ENCODE measurements around the gene DCUN1D4.
"Not testable (repeated sequence)": the region's sequence is repeated elsewhere in the genome, so short reads cannot be mapped to it uniquely, and the experiment has no call there.

DCUN1D4 gene

GRCh38 chr4:51895158-51895557 is 52.2 kb downstream of the DCUN1D4 start:
- no peak for DNase-seq (ENCODE audit: low spot score)

DNA sequence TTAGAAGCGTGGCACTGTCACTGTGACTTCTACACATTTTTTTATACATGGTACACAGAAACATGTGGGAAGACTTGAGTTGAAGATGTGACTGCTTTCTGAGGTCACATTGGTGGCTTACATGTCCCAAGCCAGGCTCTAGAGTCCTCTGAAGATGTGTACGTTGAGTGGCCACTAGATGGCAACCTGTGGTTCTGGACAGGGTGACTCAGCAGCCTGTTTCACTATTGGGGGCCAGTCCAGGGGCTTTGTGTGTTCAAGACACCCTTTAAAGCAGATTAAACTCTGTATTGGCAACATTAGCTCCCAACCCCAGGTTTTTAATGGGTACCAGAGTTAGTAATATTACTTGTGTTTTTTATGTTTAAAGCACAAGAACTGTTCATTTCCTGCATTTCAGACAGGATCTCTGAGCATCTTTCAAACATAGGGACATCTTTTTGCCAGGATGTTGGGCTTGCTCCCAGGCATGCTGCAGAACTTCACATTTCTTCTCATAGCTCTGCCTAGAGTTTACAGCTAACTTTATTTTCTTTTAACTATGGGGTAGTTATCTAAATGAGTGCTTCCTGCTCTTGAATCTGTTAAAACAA is 53.0 kb downstream of the DCUN1D4 start:
- peak; percentile 68 for DNase-seq (ENCODE audit: low spot score)

DNA sequence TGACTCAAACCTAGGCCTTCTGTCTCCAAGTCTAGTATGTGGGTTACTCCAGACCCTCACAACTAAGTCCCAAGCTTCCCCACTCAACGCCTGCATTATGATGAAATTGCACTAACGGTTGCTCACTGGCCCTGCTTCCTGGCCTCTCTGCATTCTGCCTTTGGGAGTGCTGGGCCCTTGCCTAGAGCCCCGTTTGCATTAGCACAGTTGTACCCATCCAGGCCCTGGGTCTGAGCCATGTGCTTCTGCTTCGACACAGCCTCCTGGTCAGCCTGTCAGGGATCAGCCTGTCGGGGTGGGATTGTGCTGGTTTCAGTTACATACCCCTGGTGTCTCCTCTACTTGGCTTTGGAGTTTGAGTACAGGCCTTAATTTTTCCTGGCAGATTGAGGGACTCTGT is 58.4 kb downstream of the DCUN1D4 start:
- no peak for DNase-seq (ENCODE audit: low spot score)

DNA sequence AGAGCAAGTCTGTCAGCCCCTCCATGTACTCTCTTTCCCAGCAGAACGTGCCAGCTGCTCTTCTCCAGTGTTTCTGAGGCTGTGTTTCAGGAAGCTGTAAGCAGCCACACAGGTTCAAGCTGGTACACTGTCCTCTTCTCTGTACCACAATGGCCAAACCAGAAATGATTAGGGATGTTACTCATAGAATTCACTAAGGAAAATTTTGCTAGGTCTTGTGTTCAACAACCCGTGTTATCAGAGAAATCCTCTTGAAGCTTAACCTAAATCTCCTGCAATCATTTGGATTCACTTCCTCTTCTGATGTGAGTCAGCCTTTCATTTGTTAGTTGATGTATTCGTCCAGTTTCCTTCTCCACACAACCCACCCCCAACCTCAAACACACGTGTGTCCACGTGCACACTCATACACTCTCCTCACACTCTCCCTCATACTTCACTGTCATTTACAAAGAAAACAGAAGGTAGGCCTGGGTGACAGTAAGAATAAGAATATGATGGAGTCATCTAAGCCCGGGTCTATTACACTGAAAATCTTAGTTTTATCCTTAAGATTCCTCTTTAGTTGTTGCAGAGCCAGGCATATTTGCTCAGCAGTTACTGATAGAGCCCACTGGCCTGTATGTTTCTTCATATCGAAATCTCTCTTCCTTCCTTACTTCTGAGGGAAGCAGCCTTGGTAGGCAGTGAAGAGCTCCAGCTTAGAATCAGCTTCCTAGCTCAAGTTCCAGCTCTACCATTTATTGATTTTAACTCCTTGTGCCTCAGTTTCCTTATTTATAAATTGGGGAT is 63.4 kb downstream of the DCUN1D4 start:
- DNase-seq (ENCODE audit: low spot score) = no peak

- DNase-seq (ENCODE audit: low spot score) = no peak
Observed at GRCh38 chr4:51907006-51907669, 64.2 kb downstream of the DCUN1D4 start.

DNA sequence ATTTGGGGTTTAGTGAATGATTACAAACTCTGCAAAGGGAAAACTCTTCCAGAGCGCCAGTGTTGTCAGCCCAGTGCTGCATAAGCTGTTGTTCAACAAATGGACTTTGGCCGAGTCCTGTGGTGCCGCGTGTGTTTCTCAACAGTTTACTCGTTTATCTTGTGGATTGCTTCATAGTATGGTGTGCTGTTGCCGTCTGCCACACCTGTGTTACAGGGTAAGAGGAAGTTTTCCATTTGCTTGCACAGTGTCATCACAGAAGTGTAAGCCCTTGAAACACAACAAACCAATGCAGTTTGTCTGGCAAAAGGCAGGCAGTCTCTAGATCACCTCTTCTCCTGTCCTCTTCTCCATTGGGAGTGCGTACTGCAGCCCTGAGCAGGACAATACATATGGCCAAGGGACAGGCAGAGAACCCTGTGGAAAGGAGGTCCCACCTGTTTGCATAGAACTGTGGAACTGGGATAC is 66.3 kb downstream of the DCUN1D4 start:
- DNase-seq (ENCODE audit: low spot score) = peak; percentile 76

- no peak for DNase-seq (ENCODE audit: low spot score)
Observed at GRCh38 chr4:51918251-51918650, 75.3 kb downstream of the DCUN1D4 start.

GRCh38 chr4:51923343-51923742 is 80.4 kb downstream of the DCUN1D4 start:
- no peak for DNase-seq (ENCODE audit: low spot score)

DNA sequence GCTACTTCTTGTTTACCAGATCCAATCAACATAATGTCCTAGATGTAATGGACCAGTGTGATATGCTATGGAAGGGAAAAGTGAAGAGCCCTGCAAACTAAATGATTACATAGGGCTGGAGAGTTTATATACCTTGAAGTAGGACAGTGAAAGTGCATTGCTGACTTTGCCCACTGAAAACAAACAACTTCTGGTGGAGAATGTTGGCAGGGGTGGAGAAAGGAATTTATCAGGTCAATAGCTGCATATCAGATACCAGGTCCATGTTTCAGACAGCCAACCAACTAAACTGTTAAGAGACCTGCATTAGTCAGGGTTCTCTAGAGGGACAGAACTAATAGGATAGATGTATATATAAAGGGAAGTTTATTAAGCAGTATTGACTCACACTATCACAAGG is 82.4 kb downstream of the DCUN1D4 start:
- DNase-seq (ENCODE audit: low spot score) = no peak

DNA sequence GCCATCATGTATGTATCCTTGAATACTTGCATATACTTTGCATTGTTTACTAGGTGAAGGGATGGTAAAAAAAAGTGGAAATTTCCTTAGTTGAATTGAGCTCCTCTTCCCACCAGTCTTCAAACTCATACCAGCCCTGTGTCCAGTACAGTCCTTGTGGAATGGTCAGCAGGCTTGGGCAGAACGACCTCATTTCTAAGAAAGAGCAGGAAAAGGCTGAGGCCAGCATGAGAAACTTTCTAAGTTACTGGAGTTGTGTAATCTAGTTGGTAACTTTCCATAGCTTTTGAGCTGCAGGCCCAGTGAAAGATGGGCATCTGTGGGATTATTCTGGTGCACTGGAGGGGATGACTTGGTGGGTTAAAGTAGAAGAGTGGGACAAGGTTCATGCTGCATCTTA is 87.6 kb downstream of the DCUN1D4 start:
- no peak for DNase-seq (ENCODE audit: low spot score)

DNA sequence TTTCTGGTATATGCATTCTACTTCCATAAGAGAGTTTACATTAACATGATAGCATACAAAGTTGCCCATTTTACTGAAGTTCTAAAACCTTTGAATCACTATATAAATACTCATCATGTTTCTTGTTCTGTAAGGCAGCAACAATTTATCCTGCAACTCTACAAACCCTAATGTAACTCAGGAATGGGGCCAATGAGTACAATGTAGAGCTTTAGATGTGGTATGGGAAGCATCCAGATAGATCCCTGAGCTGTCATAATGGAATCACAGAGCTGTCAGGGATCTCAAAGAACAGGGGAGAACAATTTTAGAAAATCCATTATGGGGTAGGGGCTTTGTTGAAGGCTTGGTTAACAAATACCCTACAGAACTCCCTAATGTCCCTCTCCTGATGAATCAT is 88.5 kb downstream of the DCUN1D4 start:
- no peak for DNase-seq (ENCODE audit: low spot score)

GRCh38 chr4:51932261-51932660 is 89.3 kb downstream of the DCUN1D4 start:
- no peak for DNase-seq (ENCODE audit: low spot score)

- DNase-seq (ENCODE audit: low spot score) = no peak
Observed at GRCh38 chr4:51932684-51933083, 89.7 kb downstream of the DCUN1D4 start.

DNA sequence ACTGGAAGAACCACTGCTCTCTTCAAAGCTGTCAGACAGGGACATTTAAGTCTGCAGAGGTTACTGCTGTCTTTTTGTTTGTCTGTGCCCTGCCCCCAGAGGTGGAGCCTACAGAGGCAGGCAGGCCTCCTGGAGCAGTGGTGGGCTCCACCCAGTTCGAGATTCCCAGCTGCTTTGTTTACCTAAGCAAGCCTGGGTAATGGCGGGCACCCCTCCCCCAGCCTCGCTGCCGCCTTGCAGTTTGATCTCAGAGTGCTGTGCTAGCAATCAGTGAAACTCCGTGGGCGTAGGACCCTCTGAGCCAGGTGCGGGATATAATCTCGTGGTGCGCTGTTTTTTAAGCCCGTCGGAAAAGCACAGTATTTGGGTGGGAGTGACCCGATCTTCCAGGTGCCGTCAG is 97.5 kb downstream of the DCUN1D4 start:
- not testable (repeated sequence) for DNase-seq (ENCODE audit: low spot score)

- DNase-seq (ENCODE audit: low spot score) = no peak
Observed at GRCh38 chr4:51942108-51942832, 99.3 kb downstream of the DCUN1D4 start.

DNA sequence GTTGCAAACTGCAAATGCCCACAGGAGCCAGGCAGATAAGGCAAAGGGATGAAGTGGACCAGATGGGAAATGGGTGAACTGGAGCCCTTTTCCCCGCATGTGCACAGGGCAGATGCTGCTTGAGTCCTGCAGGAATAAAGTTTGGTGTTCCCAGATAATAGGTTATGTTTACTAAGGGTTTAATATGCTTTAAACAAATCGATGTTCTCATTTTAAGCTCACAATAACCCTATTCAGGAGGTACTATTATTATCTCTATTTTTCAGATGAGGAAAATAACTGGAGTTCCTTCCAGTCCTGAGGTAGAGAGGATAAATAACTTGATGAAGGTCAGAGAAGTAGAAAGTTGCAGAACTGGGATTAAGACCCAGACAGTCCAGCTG is 99.9 kb downstream of the DCUN1D4 start:
- DNase-seq (ENCODE audit: low spot score) = no peak

- peak; percentile 52 for DNase-seq (ENCODE audit: low spot score)
Observed at GRCh38 chr4:51943221-51943620, 100.3 kb downstream of the DCUN1D4 start.

GRCh38 chr4:51958199-51958968 is 115.4 kb downstream of the DCUN1D4 start:
- DNase-seq (ENCODE audit: low spot score) = no peak

GRCh38 chr4:51960486-51960885 is 117.5 kb downstream of the DCUN1D4 start:
- peak; percentile 82 for DNase-seq (ENCODE audit: low spot score)

GRCh38 chr4:51963841-51964517 is 121.0 kb downstream of the DCUN1D4 start:
- DNase-seq (ENCODE audit: low spot score) = no peak

DNA sequence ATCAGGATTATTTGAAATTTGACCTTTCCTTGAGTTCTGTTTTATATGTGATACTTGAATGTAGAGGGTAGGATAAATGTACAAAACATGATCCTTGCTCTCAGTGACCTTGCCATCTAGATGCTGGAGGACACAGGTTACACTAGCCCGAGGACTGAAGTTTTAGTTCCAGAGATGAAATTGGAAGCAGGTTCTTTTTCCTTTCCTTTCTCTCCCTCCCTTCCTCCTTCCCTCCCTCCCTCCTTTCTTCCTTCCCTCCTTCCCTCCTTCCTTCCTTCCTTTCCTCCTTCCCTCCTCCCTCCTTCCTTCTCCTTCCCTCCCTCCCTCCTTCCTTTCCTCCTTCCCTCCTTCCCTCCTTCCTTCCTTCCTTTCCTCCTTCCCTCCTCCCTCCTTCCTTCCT is 122.9 kb downstream of the DCUN1D4 start:
- DNase-seq (ENCODE audit: low spot score) = no peak

All from LoVo (cell line).